Calu3 (cell line): ENCODE results near the gene MBD5. TPM values are rescaled to one million over a fixed set of nuclear protein-coding genes. Genes with fewer than 3 reads are reported as not detected.
"Not testable (repeated sequence)": the region's sequence is repeated elsewhere in the genome, so short reads cannot be mapped to it uniquely, and the experiment has no call there.

Experiments used
- BruUV-seq: library from RNA; stranded (reverse); fragments of 400-500 nt; replicated peaks from 2 replicates; lab custom pipeline; 2021; lab: Mats Ljungman, UMichigan
- CTCF ChIA-PET: fragments of 300-600 bp; sonication (Branson Sonifier 250); formaldehyde crosslinking; loops from one replicate; lab custom pipeline; 2022; ENCODE audit warnings: antibody characterized with exemption; lab: Charles Lee
- DNase-seq: peaks from one replicate; pipeline ENCODE4 v3.0.0; 2022
- H3K27ac Mint-ChIP-seq: one replicate; pipeline ENCODE4 v1.8.0; 2022; ENCODE audit warnings: mixed read lengths; ENCODE audit not compliant: unreplicated experiment
- H3K27me3 Mint-ChIP-seq: one replicate; pipeline ENCODE4 v1.8.0; 2022; ENCODE audit warnings: mixed read lengths; ENCODE audit not compliant: unreplicated experiment
- H3K36me3 Mint-ChIP-seq: one replicate; pipeline ENCODE4 v1.8.0; 2022; ENCODE audit warnings: mild to moderate bottlenecking, moderate library complexity, mixed read lengths; ENCODE audit not compliant: insufficient read depth, unreplicated experiment
- H3K4me1 Mint-ChIP-seq: one replicate; pipeline ENCODE4 v1.8.0; 2022; ENCODE audit warnings: mild to moderate bottlenecking, low read depth, mixed read lengths; ENCODE audit not compliant: unreplicated experiment
- H3K4me3 Mint-ChIP-seq: one replicate; pipeline ENCODE4 v1.8.0; 2022; ENCODE audit warnings: mild to moderate bottlenecking, low read depth, moderate library complexity, mixed read lengths; ENCODE audit not compliant: unreplicated experiment
- H3K9me3 Mint-ChIP-seq: one replicate; pipeline ENCODE4 v1.8.0; 2022; ENCODE audit warnings: low read depth, mixed read lengths; ENCODE audit not compliant: unreplicated experiment
- intact Hi-C: fragments of 100-400 bp; cut with micrococcal nuclease; formaldehyde crosslinking; loops from one replicate; pipeline ENCODE4 v1.10.0; 2022; ENCODE audit not compliant: unreplicated experiment
- total RNA-seq: library from RNA; stranded (reverse); gene quantifications from 2 replicates; pipeline ENCODE4 v1.2.3, GENCODE V29; 2022
- TF ChIP-seq, protein P1 (sequence below): fragments of 200-600 bp; IDR thresholded peaks from one replicate; pipeline ENCODE4 v1.8.0; 2022; ENCODE audit warnings: antibody characterized with exemption; ENCODE audit not compliant: unreplicated experiment

The MBD5 gene
- total RNA-seq, 1 experiment from 2014 or later, result 36.4 TPM

DNA sequence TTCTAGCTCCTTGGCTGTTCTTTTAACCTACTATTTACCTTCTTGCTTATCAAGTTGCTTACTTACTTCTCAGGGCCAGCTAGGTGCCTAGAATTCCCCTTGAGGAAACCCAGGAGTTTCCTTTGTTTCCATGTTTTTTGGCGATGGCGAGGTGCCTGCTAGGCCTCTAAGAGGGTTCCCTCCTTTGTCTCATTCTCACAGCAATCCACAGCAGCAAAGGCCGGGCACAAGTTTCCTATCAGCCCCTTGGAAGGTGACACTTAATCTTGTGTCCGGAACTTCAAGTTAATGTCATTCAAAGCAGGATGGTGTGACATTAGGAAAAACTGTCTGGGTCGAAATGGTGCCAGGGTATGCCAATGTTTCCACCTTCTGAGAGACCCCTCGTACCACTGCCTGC, 521.7 kb downstream of the MBD5 start:
- Mint-ChIP-seq H3K27me3 (peaks cover 45% of the 10 kb centered on the region), H3K36me3 (no peaks in the 10 kb centered on the region), H3K9me3 (no peaks in the 10 kb centered on the region), H3K27ac (no peak overlapping the region), H3K4me3 (no peak overlapping the region), H3K4me1 (no peaks in the 10 kb centered on the region)
- BruUV-seq, result no TSS peak
- intact Hi-C loops, result no loop called here
- TF ChIP-seq, protein P1, sequence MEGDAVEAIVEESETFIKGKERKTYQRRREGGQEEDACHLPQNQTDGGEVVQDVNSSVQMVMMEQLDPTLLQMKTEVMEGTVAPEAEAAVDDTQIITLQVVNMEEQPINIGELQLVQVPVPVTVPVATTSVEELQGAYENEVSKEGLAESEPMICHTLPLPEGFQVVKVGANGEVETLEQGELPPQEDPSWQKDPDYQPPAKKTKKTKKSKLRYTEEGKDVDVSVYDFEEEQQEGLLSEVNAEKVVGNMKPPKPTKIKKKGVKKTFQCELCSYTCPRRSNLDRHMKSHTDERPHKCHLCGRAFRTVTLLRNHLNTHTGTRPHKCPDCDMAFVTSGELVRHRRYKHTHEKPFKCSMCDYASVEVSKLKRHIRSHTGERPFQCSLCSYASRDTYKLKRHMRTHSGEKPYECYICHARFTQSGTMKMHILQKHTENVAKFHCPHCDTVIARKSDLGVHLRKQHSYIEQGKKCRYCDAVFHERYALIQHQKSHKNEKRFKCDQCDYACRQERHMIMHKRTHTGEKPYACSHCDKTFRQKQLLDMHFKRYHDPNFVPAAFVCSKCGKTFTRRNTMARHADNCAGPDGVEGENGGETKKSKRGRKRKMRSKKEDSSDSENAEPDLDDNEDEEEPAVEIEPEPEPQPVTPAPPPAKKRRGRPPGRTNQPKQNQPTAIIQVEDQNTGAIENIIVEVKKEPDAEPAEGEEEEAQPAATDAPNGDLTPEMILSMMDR, result no peak
- DNase-seq, result no peak
- CTCF ChIA-PET, result no interaction called here

DNA sequence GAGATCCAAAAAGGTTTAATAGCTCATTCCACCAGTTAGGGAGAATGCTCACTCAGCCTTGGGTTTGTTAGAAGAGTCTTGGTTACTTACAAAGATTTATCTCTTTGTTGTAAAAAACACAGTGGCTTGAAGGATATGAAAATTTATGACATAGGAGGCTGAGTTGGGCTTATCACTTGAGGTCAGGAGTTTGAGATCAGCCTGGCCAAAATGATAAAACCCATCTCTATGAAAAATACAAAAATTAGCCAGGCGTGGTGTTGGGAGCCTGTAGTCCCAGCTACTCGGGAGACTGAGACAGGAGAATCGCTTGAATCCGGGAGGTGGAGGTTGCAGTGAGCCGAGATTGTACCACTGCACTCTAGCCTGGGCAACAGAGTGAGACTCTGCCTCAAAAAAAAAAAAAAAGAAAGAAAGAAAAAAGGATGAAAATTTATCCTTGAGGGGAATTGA, 522.2 kb downstream of the MBD5 start:
- H3K27ac Mint-ChIP-seq, result not testable (repeated sequence)

DNA sequence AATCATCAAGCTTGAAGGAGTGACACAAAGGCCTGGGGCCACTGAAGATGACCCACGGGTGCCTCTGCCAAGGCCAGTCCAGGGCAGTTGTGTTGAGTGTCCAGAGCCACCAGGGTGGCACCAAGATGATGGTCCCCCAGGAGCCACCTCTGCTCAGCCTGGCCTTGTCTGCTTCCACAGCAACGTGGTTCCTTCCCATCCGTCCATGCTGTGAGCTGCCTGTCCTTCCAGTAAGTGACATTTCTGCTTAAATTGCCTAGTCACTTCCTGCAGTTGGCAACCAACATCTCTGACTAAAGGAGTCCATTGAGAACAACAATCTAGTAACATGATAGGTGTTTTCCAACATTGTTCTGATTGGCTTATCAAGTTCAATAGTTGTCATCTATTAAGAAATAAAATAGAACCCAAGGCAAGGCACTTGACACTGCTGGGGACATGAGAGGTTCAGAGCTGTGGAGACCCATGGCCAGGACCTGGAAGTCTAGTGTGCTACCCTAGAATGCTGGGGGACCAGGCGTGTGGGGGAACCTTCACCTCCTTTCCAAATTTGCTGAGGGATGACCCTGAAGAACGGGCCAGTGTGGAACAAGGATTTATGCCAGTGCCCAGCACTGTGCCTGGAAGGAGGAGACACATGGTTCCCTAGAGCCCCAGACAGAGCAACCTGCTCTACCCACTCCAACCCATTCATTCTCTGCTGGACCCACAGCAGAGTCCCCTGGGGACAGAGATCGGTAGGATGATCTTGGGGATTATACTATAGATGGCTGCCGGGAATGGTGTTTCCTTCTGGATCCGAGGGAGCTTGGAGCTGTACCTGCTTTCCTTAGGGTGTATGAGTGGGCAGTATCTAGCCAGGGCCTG, 524.7 kb downstream of the MBD5 start:
- Mint-ChIP-seq H3K4me1 (no peaks in the 10 kb centered on the region), H3K27me3 (peaks cover 35% of the 10 kb centered on the region), H3K27ac (no peak overlapping the region), H3K4me3 (no peak overlapping the region), H3K36me3 (no peaks in the 10 kb centered on the region), H3K9me3 (no peaks in the 10 kb centered on the region)
- intact Hi-C loops, result no loop called here
- CTCF ChIA-PET, result interaction anchor here (0.5 to 1.1 kb wide), 3 partner anchors 10 to 394 kb away, joined by 3 to 6 read pairs (median 3); no protein-coding TSS in a partner anchor
- TF ChIP-seq, protein P1, result no peak
- no peak for DNase-seq
- no TSS peak for BruUV-seq

More for the DNA sequence above, 522.2 kb downstream of the MBD5 start:
- H3K9me3 Mint-ChIP-seq, H3K4me3 Mint-ChIP-seq, H3K4me1 Mint-ChIP-seq, DNase-seq, BruUV-seq, H3K36me3 Mint-ChIP-seq, intact Hi-C loops, CTCF ChIA-PET: not testable (repeated sequence)
- peaks cover 45% of the 10 kb centered on the region for H3K27me3 Mint-ChIP-seq

DNA sequence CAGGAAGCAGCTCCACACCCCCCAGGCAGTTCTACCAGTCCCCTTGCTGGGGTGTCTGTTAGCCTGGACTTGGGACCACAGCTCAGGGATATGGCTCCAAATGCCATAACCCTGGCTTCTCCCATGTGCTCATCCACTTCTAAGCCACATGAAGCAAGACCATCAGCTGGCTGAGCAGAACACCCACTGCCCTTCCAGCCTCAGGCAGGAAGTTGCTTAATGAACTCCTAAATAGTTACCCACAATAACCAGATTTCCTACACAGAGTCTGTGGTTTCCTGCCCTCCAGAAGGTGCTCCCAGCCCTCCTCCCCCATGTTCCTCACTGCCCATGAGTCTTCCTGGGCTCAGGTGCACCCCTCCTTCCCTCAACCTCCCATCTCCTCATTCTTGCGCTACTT, 525.4 kb downstream of the MBD5 start:
- CTCF ChIA-PET, result interaction anchor here (0.6 to 1.1 kb wide), 2 partner anchors 9 to 384 kb away, joined by 3 read pairs; no protein-coding TSS in a partner anchor
- Mint-ChIP-seq H3K27me3 (peaks cover 29% of the 10 kb centered on the region), H3K27ac (no peak overlapping the region), H3K36me3 (no peaks in the 10 kb centered on the region), H3K9me3 (no peaks in the 10 kb centered on the region), H3K4me1 (no peaks in the 10 kb centered on the region), H3K4me3 (no peak overlapping the region)
- intact Hi-C loops, result no loop called here
- BruUV-seq, result no TSS peak
- no peak for DNase-seq
- TF ChIP-seq, protein P1, result no peak
